Measurements from ENCODE around the gene TAF10. TPM values are rescaled to one million over a fixed set of nuclear protein-coding genes. Genes with fewer than 3 reads are reported as not detected.

The TAF10 gene
- total RNA-seq, 1 donor from 2014 or later = 87.8 TPM

DNA sequence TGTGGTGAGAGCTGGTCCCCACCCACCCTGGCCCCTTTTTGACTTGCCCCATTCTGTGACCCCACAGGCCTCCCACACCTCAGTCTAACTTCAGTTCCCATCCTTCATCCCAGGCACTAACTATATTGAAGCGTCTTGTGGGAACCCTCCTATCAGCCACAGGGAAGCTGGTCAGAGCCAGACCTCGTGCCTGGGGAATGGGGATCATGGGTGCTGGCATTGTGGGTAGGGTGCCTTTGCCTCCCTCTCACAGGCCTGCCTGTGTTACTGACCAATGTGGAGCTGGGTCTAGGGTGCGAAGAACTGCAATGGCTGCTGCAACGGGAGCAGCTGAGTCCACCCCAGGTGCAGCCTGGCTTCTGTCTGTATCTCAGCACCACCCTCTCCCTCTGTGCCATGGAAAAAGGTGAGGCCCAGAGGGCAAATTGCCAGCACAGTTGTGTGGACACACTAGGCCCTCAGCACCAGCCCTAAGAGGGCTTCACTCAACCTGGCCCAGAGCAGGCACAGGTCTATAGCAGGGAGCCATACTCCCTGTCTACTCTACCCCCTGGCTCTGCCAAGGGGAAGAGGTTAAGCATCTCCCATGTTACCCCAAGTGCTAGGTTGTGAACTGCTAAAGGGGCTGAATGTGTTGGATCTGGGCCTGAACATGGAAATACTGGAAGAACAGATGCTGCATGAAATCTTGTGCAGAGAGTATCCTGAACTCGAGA lies 45.9 kb downstream of the TAF10 start:
- Histone ChIP-seq H3K4me1 (no peaks in the 10 kb centered on the region), H3K4me3 (no peak overlapping the region), H3K27ac (no peak overlapping the region), H3K27me3 (no peaks in the 10 kb centered on the region), H3K9me3 (no peaks in the 10 kb centered on the region), H3K36me3 (no peaks in the 10 kb centered on the region)
- intact Hi-C loops (cut with DNase I) = no loop called here
- DNase-seq (no peak), ATAC-seq (no peak)
- no peak for TF ChIP-seq CTCF (IDR thresholded peaks at IDR 0.05)

- H3K4me3 ChIP-seq = no peak overlapping the region
- TF ChIP-seq CTCF (IDR thresholded peaks at IDR 0.05) = no peak
- no peaks in the 10 kb centered on the region for H3K4me1 ChIP-seq
- H3K36me3 ChIP-seq = no peaks in the 10 kb centered on the region
- intact Hi-C loops (cut with DNase I) = no loop called here
- no peak overlapping the region for H3K27ac ChIP-seq
- DNase-seq (no peak), ATAC-seq (no peak)
- H3K27me3 ChIP-seq = no peaks in the 10 kb centered on the region
- no peaks in the 10 kb centered on the region for H3K9me3 ChIP-seq
These were observed 46.7 kb downstream of the TAF10 start for GRCh38 chr11:6565325-6565724.

GRCh38 chr11:6563667-6564066 lies 48.3 kb downstream of the TAF10 start:
- Histone ChIP-seq H3K27me3 (no peaks in the 10 kb centered on the region), H3K9me3 (no peaks in the 10 kb centered on the region), H3K36me3 (no peaks in the 10 kb centered on the region), H3K4me1 (no peaks in the 10 kb centered on the region), H3K27ac (no peak overlapping the region), H3K4me3 (no peak overlapping the region)
- ATAC-seq (no peak), DNase-seq (no peak)
- intact Hi-C loops (cut with DNase I) = no loop called here
- no peak for TF ChIP-seq CTCF (IDR thresholded peaks at IDR 0.05)

DNA sequence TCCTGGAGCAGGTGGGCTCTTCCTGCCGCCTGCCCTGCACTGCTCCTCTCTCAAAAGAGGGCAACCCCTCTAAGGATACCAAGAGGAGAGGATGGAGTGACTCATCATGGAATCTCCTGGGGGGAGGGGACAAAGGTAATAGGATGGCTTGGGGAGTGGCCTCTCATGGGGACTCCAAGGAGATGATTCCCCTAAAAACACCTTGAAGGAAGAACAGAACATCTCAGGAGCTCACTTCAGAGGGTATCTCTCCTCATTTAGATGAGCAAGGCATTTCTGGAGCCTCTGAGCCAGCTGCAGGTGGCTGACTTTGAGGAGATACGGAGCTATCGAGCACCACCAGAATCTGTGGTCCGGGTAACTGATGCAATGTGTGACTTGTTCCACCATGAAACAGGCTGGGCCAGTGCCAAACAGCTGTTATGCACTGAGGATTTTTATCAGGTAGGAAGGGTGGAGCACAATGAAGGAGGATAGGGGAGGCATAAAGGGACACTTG lies 48.8 kb downstream of the TAF10 start:
- Histone ChIP-seq H3K4me1 (no peaks in the 10 kb centered on the region), H3K27me3 (no peaks in the 10 kb centered on the region), H3K4me3 (no peak overlapping the region), H3K27ac (no peak overlapping the region), H3K36me3 (no peaks in the 10 kb centered on the region), H3K9me3 (no peaks in the 10 kb centered on the region)
- ATAC-seq = no peak
- no peak for TF ChIP-seq CTCF (IDR thresholded peaks at IDR 0.05)
- intact Hi-C loops (cut with DNase I) = no loop called here
- DNase-seq = no peak

DNA sequence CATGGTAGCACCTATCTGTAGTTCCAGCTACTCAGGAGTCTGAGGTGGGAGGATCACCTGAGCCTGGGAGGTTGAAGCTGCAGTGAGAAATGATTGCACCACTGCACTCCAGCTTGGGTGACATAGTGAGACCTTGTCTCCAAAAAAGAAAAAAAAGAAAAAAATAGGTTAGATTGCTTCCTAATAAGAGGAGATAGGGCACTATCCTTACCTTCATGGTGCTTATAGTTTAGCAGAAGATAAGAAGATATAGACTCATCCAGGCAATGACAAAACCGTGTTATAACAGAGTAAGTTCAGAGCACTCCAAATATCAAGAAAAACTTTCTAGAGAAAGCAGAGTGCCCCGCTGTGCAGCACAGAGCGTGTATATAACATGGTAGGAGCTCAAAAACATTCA lies 50.7 kb downstream of the TAF10 start:
- no peak for DNase-seq
- intact Hi-C loops (cut with DNase I) = no loop called here
- ATAC-seq = no peak
- Histone ChIP-seq H3K9me3 (no peaks in the 10 kb centered on the region), H3K27ac (no peak overlapping the region), H3K4me3 (no peak overlapping the region), H3K27me3 (no peaks in the 10 kb centered on the region), H3K4me1 (no peaks in the 10 kb centered on the region), H3K36me3 (no peaks in the 10 kb centered on the region)
- TF ChIP-seq CTCF (IDR thresholded peaks at IDR 0.05) = no peak

Other genes with a start within 250 kb of the TAF10 start
- 51.9 TPM for gene SMPD1, start 221.7 kb downstream of the TAF10 start, total RNA-seq
- gene APBB1, start 193.1 kb downstream of the TAF10 start, total RNA-seq = 40.9 TPM
- 1.4 TPM for gene HPX, start 171.2 kb downstream of the TAF10 start, total RNA-seq
- 22.0 TPM for gene TRIM3, start 138.3 kb downstream of the TAF10 start, total RNA-seq
- gene ARFIP2, start 130.9 kb downstream of the TAF10 start, total RNA-seq = 36.4 TPM
- 45.0 TPM for gene TIMM10B, start 130.7 kb downstream of the TAF10 start, total RNA-seq
- gene DNHD1, start 114.9 kb downstream of the TAF10 start, total RNA-seq = 14.5 TPM
- gene RRP8, start 8.6 kb downstream of the TAF10 start, total RNA-seq = 17.9 TPM
- 148 TPM for gene ILK, start 8.4 kb downstream of the TAF10 start, total RNA-seq
- 207 TPM for gene TPP1, start 7.2 kb upstream of the TAF10 start, total RNA-seq
- 28.0 TPM for gene DCHS1, start 43.6 kb upstream of the TAF10 start, total RNA-seq
- gene MRPL17, start 71.1 kb upstream of the TAF10 start, total RNA-seq = 35.1 TPM
- gene OR2AG2, start 159.8 kb upstream of the TAF10 start, total RNA-seq = 0.14 TPM
- gene OR2AG1, start 170.8 kb upstream of the TAF10 start, total RNA-seq = not detected
- gene OR6A2, start 187.5 kb upstream of the TAF10 start, total RNA-seq = not detected
- gene OR10A5, start 233.5 kb upstream of the TAF10 start, total RNA-seq = not detected

Measured in upper lobe of right lung (tissue), 1 donor.